Ovary (tissue), 9 donors: Measurements from ENCODE around the gene ADAMTS20. TPM values are rescaled to one million over a fixed set of nuclear protein-coding genes. Genes with fewer than 3 reads are reported as not detected.

Experiments
- DNase-seq, 5 donors: peaks; one replicate each; pipeline ENCODE4 v3.0.0-alpha.2; 2019 to 2020
- H3K27ac ChIP-seq, 2 donors: fragments of 200-600 bp; one replicate each; pipeline versions ENCODE4 v1.5.1 to v1.8.0; 2019 to 2022
- H3K27me3 ChIP-seq: fragments of 200-600 bp; one replicate; pipeline ENCODE4 v1.8.0; 2022
- H3K36me3 ChIP-seq: fragments of 200-600 bp; sonication (generic); one replicate; pipeline ENCODE4 v1.5.1; 2019
- H3K4me1 ChIP-seq: one replicate; pipeline ENCODE4 v1.8.1; 2013; ENCODE audit warnings: mild to moderate bottlenecking, moderate library complexity; ENCODE audit not compliant: insufficient read depth
- H3K4me3 ChIP-seq: fragments of 200-600 bp; sonication (generic); one replicate; pipeline ENCODE4 v1.5.1; 2017
- H3K9me3 ChIP-seq, 2 donors: fragments of 200-600 bp in 1 of 2; sonication (generic) in 1 of 2; one replicate each; pipeline versions ENCODE4 v1.5.1 to v1.8.1; 2013 to 2019; ENCODE audit warnings: mild to moderate bottlenecking in 1 of 2, moderate library complexity in 1 of 2
- EP300 ChIP-seq: sonication (generic); formaldehyde crosslinking; IDR thresholded peaks from one replicate; pipeline ENCODE4 v1.6.1; 2017; ENCODE audit warnings: antibody characterized with exemption
- POLR2A ChIP-seq: fragments of 450-650 bp; IDR thresholded peaks from one replicate; pipeline ENCODE4 v1.6.1; 2017; ENCODE audit warnings: antibody characterized with exemption, mild to moderate bottlenecking, moderate library complexity
- WGBS, 3 donors: extraction: QIAGEN DNeasy Blood & Tissue Kit in 1 of 3; methylation state at CpG; one replicate each; pipeline versions ENCODE4 v1.1.5 to v1.1.7; 2013 to 2017; 5-methylcytosine and 5-hydroxymethylcytosine counted together
- intact Hi-C, 4 donors: fragments of 100-400 bp; cut with DNase I; formaldehyde crosslinking; loops; one replicate each; pipeline versions ENCODE4 v1.11.0 to v1.15.1; 2022 to 2023
- polyA plus RNA-seq, 2 donors: library from polyadenylated mRNA; stranded (reverse); fragments of 200-250 nt in 1 of 2; fragments of 350-450 nt in 1 of 2; fragmentation: Illumina TruSeq in 1 of 2; extraction: RNeasy Lipid Tissue Mini Kit (QIAGEN cat#74804) in 1 of 2; gene quantifications; one replicate each; pipeline ENCODE4 v1.2.3, GENCODE V29; 2013 to 2014
- total RNA-seq, 7 donors: library from RNA; depleted of rRNA in 2 of 7; stranded (reverse); fragments of >200 nt in 2 of 7; fragmentation: NEBNext Ultra II Directional in 3 of 7; extraction: Animal tissue kit (Norgen Biotek cat#: 25700) in 3 of 7; gene quantifications; one replicate each; pipeline versions ENCODE4 v1.1.0 to v1.2.4, GENCODE V29; 2016 to 2023
- TF ChIP-seq, protein P1 (sequence below), 3 donors: fragments of 450-650 bp in 2 of 3; fragments of 200-600 bp in 1 of 3; IDR thresholded peaks; one replicate each; pipeline versions ENCODE4 v1.5.1 to v1.8.0; 2016 to 2022; ENCODE audit warnings: antibody characterized with exemption in 3 of 3, mild to moderate bottlenecking in 1 of 3
- donor health status: DM: no; HTN: no; CAD: no; lungs with moderate emphysema.
- donor health status: DM: no; HTN: no; CAD: no.
- donor health status: Bipolar disorder and iron deficiency.
- donor health status: DM: yes; HTN: yes; CAD: no.
- donor health status: DM: no; HTN: no; CAD: no.
- donor health status: DM: yes; HTN: yes; CAD: no.

The ADAMTS20 gene
- total and polyA plus RNA-seq, 9 donors = 0.23 TPM; not detected in 8

- no peak for TF ChIP-seq EP300
- TF ChIP-seq, protein P1, sequence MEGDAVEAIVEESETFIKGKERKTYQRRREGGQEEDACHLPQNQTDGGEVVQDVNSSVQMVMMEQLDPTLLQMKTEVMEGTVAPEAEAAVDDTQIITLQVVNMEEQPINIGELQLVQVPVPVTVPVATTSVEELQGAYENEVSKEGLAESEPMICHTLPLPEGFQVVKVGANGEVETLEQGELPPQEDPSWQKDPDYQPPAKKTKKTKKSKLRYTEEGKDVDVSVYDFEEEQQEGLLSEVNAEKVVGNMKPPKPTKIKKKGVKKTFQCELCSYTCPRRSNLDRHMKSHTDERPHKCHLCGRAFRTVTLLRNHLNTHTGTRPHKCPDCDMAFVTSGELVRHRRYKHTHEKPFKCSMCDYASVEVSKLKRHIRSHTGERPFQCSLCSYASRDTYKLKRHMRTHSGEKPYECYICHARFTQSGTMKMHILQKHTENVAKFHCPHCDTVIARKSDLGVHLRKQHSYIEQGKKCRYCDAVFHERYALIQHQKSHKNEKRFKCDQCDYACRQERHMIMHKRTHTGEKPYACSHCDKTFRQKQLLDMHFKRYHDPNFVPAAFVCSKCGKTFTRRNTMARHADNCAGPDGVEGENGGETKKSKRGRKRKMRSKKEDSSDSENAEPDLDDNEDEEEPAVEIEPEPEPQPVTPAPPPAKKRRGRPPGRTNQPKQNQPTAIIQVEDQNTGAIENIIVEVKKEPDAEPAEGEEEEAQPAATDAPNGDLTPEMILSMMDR (IDR thresholded peaks at IDR 0.05) = no peak
- no peaks in the 10 kb centered on the region for H3K9me3 ChIP-seq
- no peaks in the 10 kb centered on the region for H3K36me3 ChIP-seq
- WGBS, 3 donors = 75 to 83% (median 77%) methylated on average over 7 of the region's 7 CpGs
- no peak overlapping the region for H3K27ac ChIP-seq
- intact Hi-C loops = no loop called here
- no peaks in the 10 kb centered on the region for H3K4me1 ChIP-seq
- no peak overlapping the region for H3K4me3 ChIP-seq
- no peaks in the 10 kb centered on the region for H3K27me3 ChIP-seq
- no peak for DNase-seq
These were observed 34.7 kb upstream of the ADAMTS20 start for GRCh38 chr12:43586646-43587245.

- no peak overlapping the region for H3K4me3 ChIP-seq
These were observed 33.7 kb upstream of the ADAMTS20 start for GRCh38 chr12:43585676-43586075.

DNA sequence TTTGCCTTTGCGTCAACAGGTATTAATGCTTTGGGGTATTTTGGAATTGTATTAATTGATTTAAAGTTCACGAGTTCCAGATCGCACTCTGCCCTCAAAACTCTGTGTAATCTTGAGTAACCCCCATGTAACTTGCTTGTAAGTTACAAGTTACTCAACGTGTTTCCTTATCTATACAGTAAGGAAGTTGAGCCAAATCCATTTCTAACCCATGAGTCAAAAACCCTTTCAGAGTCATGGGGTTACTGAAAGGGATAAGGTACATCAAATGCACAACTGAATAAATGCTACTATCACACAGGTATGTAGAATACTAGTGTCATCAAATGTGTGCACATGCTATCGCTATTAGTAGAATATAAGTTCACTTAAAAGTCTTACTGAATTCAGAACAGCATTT, 28.6 kb upstream of the ADAMTS20 start:
- Histone ChIP-seq H3K4me1 (no peaks in the 10 kb centered on the region), H3K27ac (no peak overlapping the region), H3K27me3 (no peaks in the 10 kb centered on the region), H3K36me3 (no peaks in the 10 kb centered on the region), H3K9me3 (no peaks in the 10 kb centered on the region), H3K4me3 (no peak overlapping the region)
- intact Hi-C loops = no loop called here
- WGBS, 3 donors = 82 to 87% (median 84%) methylated on average over 5 of the region's 5 CpGs
- TF ChIP-seq, protein P1 (IDR thresholded peaks at IDR 0.05) = no peak
- TF ChIP-seq POLR2A (no peak), EP300 (no peak)
- no peak for DNase-seq

More at GRCh38 chr12:43585676-43586075, 33.7 kb upstream of the ADAMTS20 start:
- DNase-seq = no peak
- H3K36me3 ChIP-seq = no peaks in the 10 kb centered on the region
- H3K9me3 ChIP-seq = no peaks in the 10 kb centered on the region
- no peak for TF ChIP-seq POLR2A
- TF ChIP-seq, protein P1 (IDR thresholded peaks at IDR 0.05) = no peak
- TF ChIP-seq EP300 = no peak
- no peak overlapping the region for H3K27ac ChIP-seq
- intact Hi-C loops = no loop called here
- 53 to 68% (median 66%) methylated on average over 2 of the region's 2 CpGs for WGBS, 3 donors
- no peaks in the 10 kb centered on the region for H3K27me3 ChIP-seq
- H3K4me1 ChIP-seq = no peaks in the 10 kb centered on the region

DNA sequence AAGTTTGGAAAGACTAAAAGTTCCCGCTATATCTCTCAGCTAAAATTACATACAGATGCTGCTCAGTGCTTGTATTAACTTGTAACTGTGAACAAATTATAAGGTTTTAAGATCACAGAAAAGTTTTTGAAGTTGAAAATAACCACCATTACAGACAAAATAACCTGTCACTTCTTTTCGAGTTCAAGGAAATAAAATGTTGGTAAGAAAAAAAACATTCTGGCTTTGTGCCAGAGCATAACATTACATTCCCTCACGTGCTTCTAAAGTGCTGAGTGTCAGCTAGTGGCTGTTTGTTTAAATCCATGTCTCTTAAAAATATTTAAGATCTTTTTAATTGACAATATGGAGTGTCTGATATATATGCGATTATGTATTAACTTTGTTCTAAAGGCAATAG, 27.2 kb upstream of the ADAMTS20 start:
- intact Hi-C loops = no loop called here
- no peaks in the 10 kb centered on the region for H3K9me3 ChIP-seq
- TF ChIP-seq, protein P1 (IDR thresholded peaks at IDR 0.05) = no peak
- TF ChIP-seq EP300 = no peak
- TF ChIP-seq POLR2A = no peak
- no peak overlapping the region for H3K4me3 ChIP-seq
- H3K27ac ChIP-seq = no peak overlapping the region
- no peaks in the 10 kb centered on the region for H3K36me3 ChIP-seq
- H3K4me1 ChIP-seq = no peaks in the 10 kb centered on the region
- H3K27me3 ChIP-seq = no peaks in the 10 kb centered on the region
- no peak for DNase-seq
- 14 to 24% (median 15%) methylated on average over 4 of the region's 4 CpGs for WGBS, 3 donors
